ENCODE results near the gene RNU1-2.
"Not testable (repeated sequence)": the region's sequence is repeated elsewhere in the genome, so short reads cannot be mapped to it uniquely, and the experiment has no call there.

DNA sequence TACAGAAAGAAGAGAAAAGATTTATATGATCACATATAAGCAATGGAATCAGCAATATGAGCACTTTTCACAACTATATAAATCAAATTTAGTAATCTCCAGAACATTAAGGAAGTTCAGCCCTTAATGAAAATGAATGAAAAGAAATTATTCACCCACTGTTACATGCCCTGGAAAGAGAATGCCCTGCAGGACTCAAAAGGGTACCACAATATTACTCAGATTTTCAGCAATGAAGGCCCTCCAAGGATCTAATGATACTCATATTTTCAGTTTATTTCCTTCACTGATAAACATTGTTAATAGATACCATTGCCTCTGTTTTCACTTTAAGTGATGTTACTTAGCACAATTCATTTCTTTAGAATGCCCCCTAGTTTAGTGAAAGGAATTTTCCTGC is 2.5 kb downstream of the RNU1-2 start:
- TF ChIP-seq CTCF (IDR thresholded peaks at IDR 0.05; ENCODE audit: poor library complexity); EZH2phosphoT487 (IDR thresholded peaks at IDR 0.05; ENCODE audit: low read depth, severe bottlenecking, unreplicated experiment): not testable (repeated sequence)

All from hepatocyte (in vitro differentiated cells).